Middle frontal gyrus (tissue), 1 donor: ENCODE measurements around the gene CAMK2G.

ENCODE experiments used
- DNase-seq: peaks from one replicate; pipeline ENCODE4 v3.0.0-alpha.2; 2015; ENCODE audit warnings: low spot score; ENCODE audit errors: extremely low spot score

CAMK2G gene

GRCh38 chr10:73773152-73773879 is 101.0 kb downstream of the CAMK2G start:
- no peak for DNase-seq

GRCh38 chr10:73772281-73773151 is 101.8 kb downstream of the CAMK2G start:
- DNase-seq: peak; percentile 60

- peak; percentile 88 for DNase-seq
These were observed 102.6 kb downstream of the CAMK2G start for GRCh38 chr10:73771722-73772280.

- DNase-seq: no peak
These were observed 105.0 kb downstream of the CAMK2G start for GRCh38 chr10:73769396-73769795.

GRCh38 chr10:73768881-73769280 is 105.5 kb downstream of the CAMK2G start:
- no peak for DNase-seq

GRCh38 chr10:73765066-73765465 is 109.3 kb downstream of the CAMK2G start:
- DNase-seq: no peak

- no peak for DNase-seq
These were observed 111.0 kb downstream of the CAMK2G start for GRCh38 chr10:73763343-73763742.

- DNase-seq: no peak
These were observed 111.4 kb downstream of the CAMK2G start for GRCh38 chr10:73762915-73763314.
